WTC11 (cell line): ENCODE results near the gene RPL31.

Experiments
- CREM ChIP-seq: sonication (generic); formaldehyde crosslinking; IDR thresholded peaks from 2 replicates; pipeline ENCODE4 v1.8.1; 2022; ENCODE audit warnings: mild to moderate bottlenecking, missing genetic modification reagents, moderate library complexity
- NFE2L1 ChIP-seq: sonication (generic); formaldehyde crosslinking; IDR thresholded peaks from 2 replicates; pipeline ENCODE4 v1.8.1; 2023; ENCODE audit warnings: missing genetic modification reagents
- SMAD3 ChIP-seq: sonication (generic); formaldehyde crosslinking; IDR thresholded peaks from 2 replicates; pipeline ENCODE4 v1.8.0; 2022; ENCODE audit warnings: missing genetic modification reagents, mild to moderate bottlenecking, borderline replicate concordance
- SP1 ChIP-seq: sonication (generic); formaldehyde crosslinking; conservative IDR thresholded peaks from 2 replicates; pipeline ENCODE4 v1.8.1; 2022; ENCODE audit warnings: missing genetic modification reagents
- TEAD4 ChIP-seq: sonication (generic); formaldehyde crosslinking; IDR thresholded peaks from 2 replicates; pipeline ENCODE4 v1.8.0; 2022; ENCODE audit warnings: mild to moderate bottlenecking, missing genetic modification reagents
- ZNF138 ChIP-seq: sonication (generic); formaldehyde crosslinking; conservative IDR thresholded peaks from 2 replicates; pipeline ENCODE4 v1.8.1; 2022; ENCODE audit warnings: mild to moderate bottlenecking, moderate library complexity, missing genetic modification reagents
- ZNF219 ChIP-seq: sonication (generic); formaldehyde crosslinking; IDR thresholded peaks from 2 replicates; pipeline ENCODE4 v1.8.0; 2023; ENCODE audit warnings: missing genetic modification reagents, mild to moderate bottlenecking, borderline replicate concordance
- ZNF232 ChIP-seq: sonication (generic); formaldehyde crosslinking; IDR thresholded peaks from 2 replicates; pipeline ENCODE4 v1.8.0; 2022; ENCODE audit warnings: mild to moderate bottlenecking, missing genetic modification reagents
- TF ChIP-seq, protein P1 (sequence below): fragments of 200-600 bp; IDR thresholded peaks from 2 replicates; pipeline ENCODE4 v1.8.0; 2022; ENCODE audit warnings: antibody characterized with exemption
- TF ChIP-seq, protein P2 (sequence below): sonication (generic); formaldehyde crosslinking; IDR thresholded peaks from 2 replicates; pipeline ENCODE4 v1.8.0; 2023; ENCODE audit warnings: missing genetic modification reagents
- TF ChIP-seq, protein P3 (sequence below): sonication (generic); formaldehyde crosslinking; IDR thresholded peaks from 2 replicates; pipeline ENCODE4 v1.8.0; 2022; ENCODE audit warnings: mild to moderate bottlenecking, missing genetic modification reagents
- TF ChIP-seq, protein P4 (sequence below): sonication (generic); formaldehyde crosslinking; IDR thresholded peaks from 2 replicates; pipeline ENCODE4 v1.8.1; 2023; ENCODE audit warnings: mild to moderate bottlenecking, missing genetic modification reagents, moderate library complexity
- TF ChIP-seq, protein P5 (sequence below): sonication (generic); formaldehyde crosslinking; IDR thresholded peaks from 2 replicates; pipeline ENCODE4 v1.8.1; 2022; ENCODE audit warnings: low read depth, mild to moderate bottlenecking, moderate library complexity, missing genetic modification reagents, borderline replicate concordance
- TF ChIP-seq, protein P6 (sequence below): sonication (generic); formaldehyde crosslinking; IDR thresholded peaks from 2 replicates; pipeline ENCODE4 v1.8.1; 2022; ENCODE audit warnings: low read depth, missing genetic modification reagents, borderline replicate concordance

DNA sequence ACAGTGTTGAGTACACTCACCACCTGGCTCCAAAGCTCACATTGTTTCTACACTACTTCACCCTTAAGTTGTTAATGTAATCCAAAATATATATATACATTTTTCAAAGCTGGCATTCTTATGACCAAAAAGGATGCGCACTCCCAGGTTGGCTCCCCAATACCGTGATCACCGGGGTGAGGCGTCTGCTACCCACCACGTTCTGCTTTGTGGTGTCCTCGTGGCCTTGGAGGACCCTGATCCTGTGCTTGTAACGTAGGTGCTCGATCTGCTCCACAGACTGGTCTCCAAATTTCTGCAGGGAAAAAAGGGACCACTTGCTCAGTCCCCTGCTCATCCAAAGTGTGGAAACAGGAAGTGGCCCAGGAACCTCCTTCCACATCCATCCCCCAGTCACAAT, 25.8 kb downstream of the RPL31 start:
- TF ChIP-seq, protein P1, sequence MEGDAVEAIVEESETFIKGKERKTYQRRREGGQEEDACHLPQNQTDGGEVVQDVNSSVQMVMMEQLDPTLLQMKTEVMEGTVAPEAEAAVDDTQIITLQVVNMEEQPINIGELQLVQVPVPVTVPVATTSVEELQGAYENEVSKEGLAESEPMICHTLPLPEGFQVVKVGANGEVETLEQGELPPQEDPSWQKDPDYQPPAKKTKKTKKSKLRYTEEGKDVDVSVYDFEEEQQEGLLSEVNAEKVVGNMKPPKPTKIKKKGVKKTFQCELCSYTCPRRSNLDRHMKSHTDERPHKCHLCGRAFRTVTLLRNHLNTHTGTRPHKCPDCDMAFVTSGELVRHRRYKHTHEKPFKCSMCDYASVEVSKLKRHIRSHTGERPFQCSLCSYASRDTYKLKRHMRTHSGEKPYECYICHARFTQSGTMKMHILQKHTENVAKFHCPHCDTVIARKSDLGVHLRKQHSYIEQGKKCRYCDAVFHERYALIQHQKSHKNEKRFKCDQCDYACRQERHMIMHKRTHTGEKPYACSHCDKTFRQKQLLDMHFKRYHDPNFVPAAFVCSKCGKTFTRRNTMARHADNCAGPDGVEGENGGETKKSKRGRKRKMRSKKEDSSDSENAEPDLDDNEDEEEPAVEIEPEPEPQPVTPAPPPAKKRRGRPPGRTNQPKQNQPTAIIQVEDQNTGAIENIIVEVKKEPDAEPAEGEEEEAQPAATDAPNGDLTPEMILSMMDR: no peak
- TF ChIP-seq ZNF138 (CRISPR knock-in tag) (no peak), ZNF232 (no peak), TEAD4 (CRISPR knock-in tag) (no peak), NFE2L1 (CRISPR knock-in tag) (no peak), SMAD3 (CRISPR knock-in tag) (no peak), SP1 (CRISPR knock-in tag) (no peak), CREM (CRISPR knock-in tag) (no peak), ZNF219 (CRISPR knock-in tag) (no peak)
- TF ChIP-seq, protein P2, sequence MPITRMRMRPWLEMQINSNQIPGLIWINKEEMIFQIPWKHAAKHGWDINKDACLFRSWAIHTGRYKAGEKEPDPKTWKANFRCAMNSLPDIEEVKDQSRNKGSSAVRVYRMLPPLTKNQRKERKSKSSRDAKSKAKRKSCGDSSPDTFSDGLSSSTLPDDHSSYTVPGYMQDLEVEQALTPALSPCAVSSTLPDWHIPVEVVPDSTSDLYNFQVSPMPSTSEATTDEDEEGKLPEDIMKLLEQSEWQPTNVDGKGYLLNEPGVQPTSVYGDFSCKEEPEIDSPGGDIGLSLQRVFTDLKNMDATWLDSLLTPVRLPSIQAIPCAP (CRISPR knock-in tag): no peak
- TF ChIP-seq, protein P3, sequence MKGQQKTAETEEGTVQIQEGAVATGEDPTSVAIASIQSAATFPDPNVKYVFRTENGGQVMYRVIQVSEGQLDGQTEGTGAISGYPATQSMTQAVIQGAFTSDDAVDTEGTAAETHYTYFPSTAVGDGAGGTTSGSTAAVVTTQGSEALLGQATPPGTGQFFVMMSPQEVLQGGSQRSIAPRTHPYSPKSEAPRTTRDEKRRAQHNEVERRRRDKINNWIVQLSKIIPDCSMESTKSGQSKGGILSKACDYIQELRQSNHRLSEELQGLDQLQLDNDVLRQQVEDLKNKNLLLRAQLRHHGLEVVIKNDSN (CRISPR knock-in tag): no peak
- TF ChIP-seq, protein P4, sequence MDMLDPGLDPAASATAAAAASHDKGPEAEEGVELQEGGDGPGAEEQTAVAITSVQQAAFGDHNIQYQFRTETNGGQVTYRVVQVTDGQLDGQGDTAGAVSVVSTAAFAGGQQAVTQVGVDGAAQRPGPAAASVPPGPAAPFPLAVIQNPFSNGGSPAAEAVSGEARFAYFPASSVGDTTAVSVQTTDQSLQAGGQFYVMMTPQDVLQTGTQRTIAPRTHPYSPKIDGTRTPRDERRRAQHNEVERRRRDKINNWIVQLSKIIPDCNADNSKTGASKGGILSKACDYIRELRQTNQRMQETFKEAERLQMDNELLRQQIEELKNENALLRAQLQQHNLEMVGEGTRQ (CRISPR knock-in tag): no peak
- TF ChIP-seq, protein P5, sequence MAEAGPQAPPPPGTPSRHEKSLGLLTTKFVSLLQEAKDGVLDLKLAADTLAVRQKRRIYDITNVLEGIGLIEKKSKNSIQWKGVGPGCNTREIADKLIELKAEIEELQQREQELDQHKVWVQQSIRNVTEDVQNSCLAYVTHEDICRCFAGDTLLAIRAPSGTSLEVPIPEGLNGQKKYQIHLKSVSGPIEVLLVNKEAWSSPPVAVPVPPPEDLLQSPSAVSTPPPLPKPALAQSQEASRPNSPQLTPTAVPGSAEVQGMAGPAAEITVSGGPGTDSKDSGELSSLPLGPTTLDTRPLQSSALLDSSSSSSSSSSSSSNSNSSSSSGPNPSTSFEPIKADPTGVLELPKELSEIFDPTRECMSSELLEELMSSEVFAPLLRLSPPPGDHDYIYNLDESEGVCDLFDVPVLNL (CRISPR knock-in tag): no peak
- TF ChIP-seq, protein P6, sequence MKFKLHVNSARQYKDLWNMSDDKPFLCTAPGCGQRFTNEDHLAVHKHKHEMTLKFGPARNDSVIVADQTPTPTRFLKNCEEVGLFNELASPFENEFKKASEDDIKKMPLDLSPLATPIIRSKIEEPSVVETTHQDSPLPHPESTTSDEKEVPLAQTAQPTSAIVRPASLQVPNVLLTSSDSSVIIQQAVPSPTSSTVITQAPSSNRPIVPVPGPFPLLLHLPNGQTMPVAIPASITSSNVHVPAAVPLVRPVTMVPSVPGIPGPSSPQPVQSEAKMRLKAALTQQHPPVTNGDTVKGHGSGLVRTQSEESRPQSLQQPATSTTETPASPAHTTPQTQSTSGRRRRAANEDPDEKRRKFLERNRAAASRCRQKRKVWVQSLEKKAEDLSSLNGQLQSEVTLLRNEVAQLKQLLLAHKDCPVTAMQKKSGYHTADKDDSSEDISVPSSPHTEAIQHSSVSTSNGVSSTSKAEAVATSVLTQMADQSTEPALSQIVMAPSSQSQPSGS (CRISPR knock-in tag): no peak
